DOHH2 (cell line): ENCODE results near the gene F8A3.

Source experiments
- H3F3A ChIP-seq: fragments of 200-600 bp; sonication (generic), shearing (Covaris generic); 2 replicates; pipeline ENCODE4 v1.6.0; 2016; ENCODE audit warnings: antibody characterized with exemption, mild to moderate bottlenecking; ENCODE audit not compliant: control insufficient read depth, insufficient read depth
- H3K27ac ChIP-seq: fragments of 200-600 bp; sonication (generic); 2 replicates; pipeline ENCODE4 v1.5.1; 2014; ENCODE audit warnings: low read depth, mild to moderate bottlenecking, low read length, moderate library complexity
- H3K27me3 ChIP-seq: fragments of 200-600 bp; sonication (generic); 2 replicates; pipeline ENCODE4 v1.6.1; 2014; ENCODE audit warnings: mild to moderate bottlenecking, low read length, mixed read lengths; ENCODE audit not compliant: control insufficient read depth
- H3K36me3 ChIP-seq: fragments of 200-600 bp; sonication (generic); 2 replicates; pipeline ENCODE4 v1.6.1; 2014; ENCODE audit warnings: mild to moderate bottlenecking, low read length, moderate library complexity, mixed read lengths; ENCODE audit not compliant: control insufficient read depth
- H3K4me1 ChIP-seq: fragments of 200-600 bp; sonication (generic); 2 replicates; pipeline ENCODE4 v1.6.1; 2014; ENCODE audit warnings: mild to moderate bottlenecking, low read length, mixed read lengths; ENCODE audit not compliant: control insufficient read depth
- H3K4me2 ChIP-seq: fragments of 200-600 bp; sonication (generic); 2 replicates; pipeline ENCODE4 v1.6.0; 2014; ENCODE audit warnings: mild to moderate bottlenecking, low read length, moderate library complexity
- H3K4me3 ChIP-seq: fragments of 200-600 bp; sonication (generic); 2 replicates; pipeline ENCODE4 v1.5.1; 2014; ENCODE audit warnings: mild to moderate bottlenecking, low read length, mixed read lengths
- H3K79me2 ChIP-seq: fragments of 200-600 bp; sonication (generic); 2 replicates; pipeline ENCODE4 v1.6.1; 2014; ENCODE audit warnings: mild to moderate bottlenecking, low read length, mixed read lengths; ENCODE audit not compliant: control insufficient read depth
- H3K9me2 ChIP-seq: fragments of 200-600 bp; sonication (generic); replicated peaks from 2 replicates; pipeline ENCODE4 v1.6.1; 2014; ENCODE audit warnings: mild to moderate bottlenecking, low read length, mixed read lengths; ENCODE audit not compliant: control insufficient read depth
- H3K9me3 ChIP-seq: fragments of 200-600 bp; sonication (generic); 2 replicates; pipeline ENCODE4 v1.6.1; 2014; ENCODE audit warnings: antibody characterized with exemption, low read length, mixed read lengths; ENCODE audit not compliant: control insufficient read depth, insufficient read depth
- H4K20me1 ChIP-seq: fragments of 200-600 bp; sonication (generic); 2 replicates; pipeline ENCODE4 v1.6.0; 2014; ENCODE audit warnings: low read depth, mild to moderate bottlenecking, antibody characterized with exemption, low read length, moderate library complexity; ENCODE audit not compliant: control insufficient read depth, insufficient read depth
- CTCF ChIP-seq: fragments of 200-600 bp; sonication (generic); IDR thresholded peaks from one replicate; pipeline ENCODE4 v1.5.1; 2014; ENCODE audit warnings: antibody characterized with exemption, mild to moderate bottlenecking, low read depth, low read length; ENCODE audit not compliant: poor library complexity, severe bottlenecking
- EZH2phosphoT487 ChIP-seq: fragments of 200-600 bp; sonication (generic); IDR thresholded peaks from 2 replicates; pipeline ENCODE4 v1.6.1; 2017; ENCODE audit warnings: borderline replicate concordance, mild to moderate bottlenecking, antibody characterized with exemption, low read length, moderate library complexity, mixed read lengths

F8A3 gene

DNA sequence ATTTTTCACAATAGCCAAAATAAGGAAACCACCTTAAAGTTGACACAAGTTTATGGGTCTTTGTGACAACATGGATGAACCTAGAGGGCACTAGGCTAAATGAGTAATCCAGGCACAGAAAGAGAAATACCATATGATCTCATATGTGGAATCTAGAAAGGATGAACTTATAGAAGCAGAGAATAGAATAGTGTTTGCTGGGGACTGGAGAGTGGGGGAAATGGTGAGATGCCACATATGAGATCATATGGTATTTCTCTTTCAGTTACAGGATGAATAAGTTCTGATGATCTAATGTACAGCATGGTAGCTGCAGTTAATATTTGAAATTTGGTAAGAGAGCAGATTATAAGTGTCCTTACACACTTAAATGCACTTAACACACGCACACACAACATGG is 40.7 kb downstream of the F8A3 start:
- Histone ChIP-seq H3K27ac (no peak overlapping the region), H3F3A (no peaks in the 10 kb centered on the region), H3K4me1 (no peaks in the 10 kb centered on the region), H3K4me2 (no peak overlapping the region), H3K9me2 (no peaks in the 10 kb centered on the region), H4K20me1 (no peaks in the 10 kb centered on the region), H3K9me3 (no peaks in the 10 kb centered on the region), H3K36me3 (no peaks in the 10 kb centered on the region), H3K4me3 (no peak overlapping the region), H3K27me3 (no peaks in the 10 kb centered on the region), H3K79me2 (no peaks in the 10 kb centered on the region)
- no peak for TF ChIP-seq EZH2phosphoT487
- TF ChIP-seq CTCF: no peak
